SJSA1 (cell line): Measurements from ENCODE around the gene SPRYD3. TPM values are rescaled to one million over a fixed set of nuclear protein-coding genes. Genes with fewer than 3 reads are reported as not detected.

Experiments used
- DNase-seq, 2 experiments: peaks; one replicate each; pipeline ENCODE4 v3.0.0-alpha.2; 2015 to 2020; ENCODE audit warnings: low spot score in 2 of 2, low read depth in 1 of 2
- H3K27ac ChIP-seq: fragments of 250-450 bp; sonication (Bioruptor Pico); 2 replicates; pipeline ENCODE4 v1.5.1; 2020; ENCODE audit warnings: mild to moderate bottlenecking, moderate library complexity
- H3K27me3 ChIP-seq: fragments of 250-450 bp; sonication (Bioruptor Pico); replicated peaks from 2 replicates; pipeline ENCODE4 v1.5.1; 2020; ENCODE audit warnings: mild to moderate bottlenecking, moderate library complexity
- H3K36me3 ChIP-seq: fragments of 250-450 bp; sonication (Bioruptor Pico); 2 replicates; pipeline ENCODE4 v1.5.1; 2020; ENCODE audit warnings: mild to moderate bottlenecking
- H3K4me1 ChIP-seq: fragments of 250-450 bp; sonication (Bioruptor Pico); replicated peaks from 2 replicates; pipeline ENCODE4 v1.6.1; 2021; ENCODE audit warnings: mild to moderate bottlenecking
- H3K4me3 ChIP-seq: fragments of 250-450 bp; sonication (Bioruptor Pico); 2 replicates; pipeline ENCODE4 v1.5.1; 2020; ENCODE audit warnings: mild to moderate bottlenecking
- H3K9me3 ChIP-seq: fragments of 250-450 bp; sonication (Bioruptor Pico); replicated peaks from 2 replicates; pipeline ENCODE4 v1.5.1; 2020; ENCODE audit warnings: mild to moderate bottlenecking
- total RNA-seq: library from RNA; depleted of rRNA; stranded (reverse); fragments of >200 nt; shearing (Covaris generic); gene quantifications from 2 replicates; pipeline ENCODE4 v1.2.3, GENCODE V29; 2014

Gene SPRYD3
- total RNA-seq, 1 experiment from 2014 or later = 18.3 TPM

DNA sequence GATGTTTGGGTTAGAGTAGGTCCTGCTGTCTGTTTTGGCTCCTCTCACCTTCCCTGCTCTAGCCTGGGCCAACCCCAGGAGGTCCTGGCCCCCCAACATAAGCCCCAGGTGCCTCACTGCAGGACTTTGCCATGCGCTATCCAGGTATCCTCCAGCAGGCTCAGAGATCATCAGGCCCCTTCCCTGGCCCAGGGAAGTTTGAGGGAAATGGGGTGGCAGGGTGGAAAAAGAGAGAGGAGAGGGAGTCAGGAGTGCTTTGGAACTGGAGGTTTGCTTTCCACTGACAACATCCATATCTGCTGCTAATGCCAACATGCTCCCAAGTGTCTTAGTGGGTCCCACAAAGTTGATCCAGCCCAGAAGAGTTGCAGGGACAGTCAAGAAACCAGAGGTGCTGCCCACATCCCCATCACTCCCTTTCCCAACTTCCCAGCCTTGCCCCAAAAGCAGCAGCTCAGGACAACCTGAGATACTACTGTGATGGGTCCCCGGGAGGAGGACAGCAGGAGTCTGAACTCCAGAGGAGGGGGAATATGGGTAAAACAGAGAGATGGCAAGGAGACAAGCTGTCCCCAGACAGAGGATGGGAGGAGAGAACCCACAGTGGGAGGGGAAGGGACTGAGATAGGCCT lies 28.6 kb downstream of the SPRYD3 start:
- no peaks in the 10 kb centered on the region for H3K36me3 ChIP-seq
- H3K4me3 ChIP-seq = peak overlapping the region; percentile 36
- H3K27me3 ChIP-seq = no peaks in the 10 kb centered on the region
- H3K9me3 ChIP-seq = no peaks in the 10 kb centered on the region
- H3K27ac ChIP-seq = peak overlapping the region; percentile 27; the same call in 1 of the 2 replicates
- DNase-seq = peak in 1 of 2 experiments; percentile 24
- peaks cover 70% of the 10 kb centered on the region for H3K4me1 ChIP-seq

DNA sequence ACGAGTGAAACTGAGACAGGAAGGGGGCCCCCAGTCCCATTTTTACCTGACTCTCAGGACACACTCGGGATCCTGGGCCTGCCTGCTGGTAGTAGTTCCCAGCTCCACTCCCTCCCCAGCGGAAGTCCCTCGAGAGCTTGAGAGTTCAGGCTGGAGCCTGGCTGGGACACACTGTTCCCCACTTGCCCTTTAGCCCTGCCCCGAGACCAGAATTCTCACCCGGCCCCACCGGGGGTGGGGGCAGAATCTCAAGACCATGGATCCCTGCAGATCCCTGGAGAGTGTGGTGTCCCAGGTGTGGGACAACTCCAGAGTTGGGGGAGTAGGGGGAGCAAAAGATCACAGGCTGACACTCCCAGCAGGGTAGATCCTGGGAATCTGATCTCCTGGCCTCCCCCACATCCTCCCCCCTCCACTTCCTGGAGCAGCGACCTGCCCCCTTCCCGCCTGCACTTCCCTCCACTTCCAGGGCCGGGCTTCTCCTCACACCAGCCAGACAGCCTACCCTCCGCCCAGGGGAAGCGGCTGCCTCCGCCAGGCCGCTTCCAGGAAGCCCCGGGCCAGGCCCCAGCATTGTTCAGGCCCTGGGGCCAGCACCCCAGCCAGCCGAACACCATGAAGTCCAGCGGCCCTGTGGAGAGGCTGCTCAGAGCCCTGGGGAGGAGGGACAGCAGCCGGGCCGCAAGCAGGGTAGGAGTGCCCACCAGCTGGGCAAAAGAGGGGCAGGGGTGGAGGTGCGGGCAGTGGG lies 29.4 kb downstream of the SPRYD3 start, which contains the start of gene TNS2:
TSS of gene TNS2 (plus strand) at position 495 of the 748 bp plus-strand sequence. CDS start at position 616, 121 bp downstream.
- peak within 1 kb of the TSS; percentile 36 for H3K4me3 ChIP-seq
- H3K36me3 ChIP-seq = no peaks in the 10 kb centered on the region
- peak in 1 of 2 experiments; percentile 29 for DNase-seq
- H3K9me3 ChIP-seq = no peaks in the 10 kb centered on the region
- H3K4me1 ChIP-seq = peaks cover 73% of the 10 kb centered on the region
- peak within 1 kb of the TSS; percentile 27; the same call in 1 of the 2 replicates for H3K27ac ChIP-seq
- H3K27me3 ChIP-seq = no peaks in the 10 kb centered on the region

DNA sequence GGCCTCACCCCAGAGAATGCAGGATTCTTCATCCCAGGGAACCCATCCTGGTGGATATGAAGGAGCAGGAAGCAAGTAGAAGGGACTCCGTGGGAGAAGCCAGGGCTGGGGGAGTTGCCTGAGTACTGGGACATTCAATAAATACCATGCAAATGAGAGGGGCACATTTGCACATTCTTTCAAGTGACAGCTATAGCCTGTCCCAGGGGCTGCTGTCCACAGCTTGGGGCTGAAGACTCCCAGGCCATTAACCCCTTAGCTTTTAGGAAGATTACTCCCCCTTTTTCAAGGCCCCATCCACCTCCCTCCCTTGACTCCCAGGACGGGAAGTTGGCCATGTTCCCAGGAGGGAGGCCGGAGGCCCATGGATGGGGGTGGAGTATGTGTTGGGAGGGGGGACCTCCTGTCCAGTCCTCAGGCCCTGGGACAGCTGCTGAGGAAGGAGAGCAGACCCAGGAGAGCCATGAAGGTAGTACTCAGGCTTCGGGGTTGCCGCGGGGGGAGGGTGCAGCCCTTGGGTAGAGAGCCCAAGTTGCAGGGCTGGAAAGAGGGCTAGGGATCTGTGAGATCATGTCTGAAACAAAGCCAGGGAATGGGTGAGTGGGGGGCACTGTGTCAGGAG lies 30.3 kb downstream of the SPRYD3 start:
- peak overlapping the region; percentile 90 for H3K27ac ChIP-seq
- H3K4me1 ChIP-seq = peaks cover 73% of the 10 kb centered on the region
- H3K27me3 ChIP-seq = no peaks in the 10 kb centered on the region
- no peaks in the 10 kb centered on the region for H3K36me3 ChIP-seq
- peak; percentile 41 to 52 for DNase-seq
- no peaks in the 10 kb centered on the region for H3K9me3 ChIP-seq
- no peak overlapping the region for H3K4me3 ChIP-seq

DNA sequence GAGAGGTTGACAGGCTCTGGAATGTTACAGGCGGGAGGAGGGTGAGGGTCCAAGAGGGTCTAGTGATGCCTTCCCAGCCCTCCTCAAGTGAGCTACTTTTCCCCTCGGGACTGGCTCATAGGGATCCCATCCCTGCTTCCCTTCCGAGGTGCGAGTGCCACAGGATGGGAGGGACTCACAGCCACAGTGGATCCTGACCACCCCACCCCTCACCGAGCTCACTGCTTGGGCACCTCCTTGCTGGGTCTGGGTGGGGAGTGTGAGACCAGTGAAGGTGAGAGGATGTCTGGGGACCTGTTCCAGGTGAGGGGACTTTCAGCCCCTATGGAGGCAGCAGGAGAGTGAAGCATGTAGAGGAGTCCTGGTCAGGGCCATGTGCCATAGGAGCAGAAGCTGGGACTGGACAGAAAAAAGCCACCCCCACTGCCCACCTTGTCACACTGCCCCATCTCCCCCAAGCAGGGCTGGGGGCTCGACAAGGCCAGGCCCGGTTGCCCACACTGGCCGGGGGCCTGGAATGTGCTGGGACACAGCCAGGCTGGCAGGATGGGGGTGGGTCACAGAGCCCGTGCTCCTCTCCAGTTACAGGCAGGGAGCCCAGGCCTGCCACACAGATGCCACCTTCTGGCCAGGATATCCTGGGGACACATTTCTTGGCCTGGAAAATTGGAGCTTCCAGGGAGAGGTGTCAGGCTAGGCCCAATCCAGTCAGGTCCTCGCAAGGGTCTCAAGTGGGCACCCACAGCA lies 31.0 kb downstream of the SPRYD3 start:
- Histone ChIP-seq H3K27ac (peak overlapping the region; percentile 90), H3K27me3 (no peaks in the 10 kb centered on the region), H3K4me1 (peaks cover 73% of the 10 kb centered on the region), H3K4me3 (peak overlapping the region; percentile 47), H3K36me3 (peaks cover 5% of the 10 kb centered on the region), H3K9me3 (no peaks in the 10 kb centered on the region)
- peak in 1 of 2 experiments; percentile 62 for DNase-seq

DNA sequence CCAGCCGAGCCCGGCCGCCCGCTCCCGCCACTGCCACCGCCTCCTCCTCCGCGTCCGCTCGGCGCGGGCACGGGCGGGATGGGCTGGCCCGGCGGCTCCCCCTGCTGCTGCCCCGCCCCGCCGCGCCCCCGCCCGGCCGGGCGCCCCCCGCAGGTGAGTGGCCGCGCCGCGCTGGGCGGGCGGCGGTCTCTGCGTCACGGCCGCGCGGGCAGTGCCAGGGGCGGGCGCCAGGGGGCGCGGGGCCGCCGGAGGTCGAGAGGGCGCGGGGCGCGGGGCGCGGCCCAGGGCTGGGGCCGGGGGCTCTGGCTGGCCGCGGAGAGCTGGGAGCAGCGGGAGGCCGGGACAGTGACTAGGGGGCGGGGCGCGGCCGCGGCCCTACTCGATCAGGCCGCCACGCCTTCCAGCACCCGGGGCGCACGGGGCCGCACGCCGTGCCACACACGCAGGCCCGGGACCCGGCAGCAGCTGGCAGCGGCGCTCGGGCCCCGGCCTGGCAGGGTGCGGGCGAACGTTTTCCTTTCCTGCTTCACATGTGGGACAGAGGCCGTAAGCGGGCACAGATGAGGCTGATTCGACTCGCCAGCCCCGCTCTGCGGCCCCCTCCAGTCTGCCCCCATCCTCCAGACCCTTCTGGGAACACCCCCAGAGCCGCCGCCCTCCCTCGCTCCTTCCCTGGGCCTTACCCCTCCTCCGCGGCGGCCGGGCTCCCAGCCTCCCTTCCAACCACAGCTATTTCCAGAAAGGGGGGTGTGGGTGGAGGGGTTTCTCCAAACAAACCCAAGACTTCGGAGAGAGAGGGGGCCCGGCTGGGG lies 31.8 kb downstream of the SPRYD3 start:
- H3K36me3 ChIP-seq = peaks cover 13% of the 10 kb centered on the region

DNA sequence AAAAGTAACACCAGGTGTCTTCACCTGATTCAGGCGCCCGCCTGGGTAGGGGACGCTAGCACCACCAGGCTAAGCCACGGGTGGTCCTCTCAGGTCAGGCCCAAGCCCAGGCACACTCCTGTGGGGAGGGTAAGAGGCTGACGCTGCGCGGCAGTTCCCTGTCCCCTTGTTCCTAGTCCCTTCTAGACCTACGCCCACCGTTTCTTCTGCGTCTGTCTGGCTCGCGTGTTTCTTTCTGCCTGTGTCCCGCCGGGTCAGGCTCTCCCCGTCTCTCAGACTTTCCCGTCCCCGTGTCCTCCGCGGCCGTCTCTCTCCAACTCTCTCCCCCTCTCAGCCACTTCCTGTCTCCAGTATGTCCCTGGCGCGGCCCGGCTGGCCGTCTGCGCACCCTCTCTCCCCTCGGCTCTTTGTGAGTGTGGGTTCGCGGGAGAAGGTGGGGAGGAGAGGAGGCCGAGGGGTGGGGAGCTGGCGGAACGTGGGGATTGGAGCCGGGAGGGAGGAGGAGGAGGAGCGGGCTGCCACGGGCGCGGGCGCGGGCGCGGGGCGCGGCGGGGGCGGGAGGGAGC lies 32.5 kb downstream of the SPRYD3 start:
- Histone ChIP-seq H3K27me3 (no peaks in the 10 kb centered on the region), H3K27ac (peak overlapping the region; percentile 72), H3K4me3 (peak overlapping the region; percentile 47), H3K36me3 (peaks cover 16% of the 10 kb centered on the region), H3K9me3 (no peaks in the 10 kb centered on the region), H3K4me1 (peaks cover 60% of the 10 kb centered on the region)
- DNase-seq = peak; percentile 81 to 90

More for the DNA sequence above, 31.8 kb downstream of the SPRYD3 start:
- H3K9me3 ChIP-seq = no peaks in the 10 kb centered on the region
- H3K27me3 ChIP-seq = no peaks in the 10 kb centered on the region
- H3K4me3 ChIP-seq = peak overlapping the region; percentile 47
- peaks cover 67% of the 10 kb centered on the region for H3K4me1 ChIP-seq
- peak overlapping the region; percentile 90 for H3K27ac ChIP-seq
- peak; percentile 87 for DNase-seq

DNA sequence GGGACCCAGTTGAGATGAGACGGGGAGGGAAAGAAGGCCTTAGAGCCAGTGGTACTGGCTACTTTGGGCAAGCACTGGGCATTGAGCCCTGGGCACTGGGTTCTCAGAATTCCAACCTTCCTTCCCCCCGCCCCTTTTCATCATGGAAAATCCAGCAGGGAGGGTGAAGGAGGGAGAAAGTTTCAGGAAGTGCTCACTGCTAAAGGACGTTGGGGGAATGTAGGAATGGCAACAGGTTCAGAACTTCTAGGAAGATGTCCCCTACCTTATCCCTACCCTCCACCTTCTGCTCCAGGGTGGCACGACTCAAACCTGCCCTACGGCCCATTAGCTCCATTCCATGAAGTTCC lies 33.5 kb downstream of the SPRYD3 start:
- no peak for DNase-seq
- H3K27me3 ChIP-seq = no peaks in the 10 kb centered on the region
- peak overlapping the region; percentile 72; the same call in 1 of the 2 replicates for H3K27ac ChIP-seq
- peaks cover 16% of the 10 kb centered on the region for H3K36me3 ChIP-seq
- no peak overlapping the region for H3K4me3 ChIP-seq
- H3K4me1 ChIP-seq = peaks cover 50% of the 10 kb centered on the region
- no peaks in the 10 kb centered on the region for H3K9me3 ChIP-seq

DNA sequence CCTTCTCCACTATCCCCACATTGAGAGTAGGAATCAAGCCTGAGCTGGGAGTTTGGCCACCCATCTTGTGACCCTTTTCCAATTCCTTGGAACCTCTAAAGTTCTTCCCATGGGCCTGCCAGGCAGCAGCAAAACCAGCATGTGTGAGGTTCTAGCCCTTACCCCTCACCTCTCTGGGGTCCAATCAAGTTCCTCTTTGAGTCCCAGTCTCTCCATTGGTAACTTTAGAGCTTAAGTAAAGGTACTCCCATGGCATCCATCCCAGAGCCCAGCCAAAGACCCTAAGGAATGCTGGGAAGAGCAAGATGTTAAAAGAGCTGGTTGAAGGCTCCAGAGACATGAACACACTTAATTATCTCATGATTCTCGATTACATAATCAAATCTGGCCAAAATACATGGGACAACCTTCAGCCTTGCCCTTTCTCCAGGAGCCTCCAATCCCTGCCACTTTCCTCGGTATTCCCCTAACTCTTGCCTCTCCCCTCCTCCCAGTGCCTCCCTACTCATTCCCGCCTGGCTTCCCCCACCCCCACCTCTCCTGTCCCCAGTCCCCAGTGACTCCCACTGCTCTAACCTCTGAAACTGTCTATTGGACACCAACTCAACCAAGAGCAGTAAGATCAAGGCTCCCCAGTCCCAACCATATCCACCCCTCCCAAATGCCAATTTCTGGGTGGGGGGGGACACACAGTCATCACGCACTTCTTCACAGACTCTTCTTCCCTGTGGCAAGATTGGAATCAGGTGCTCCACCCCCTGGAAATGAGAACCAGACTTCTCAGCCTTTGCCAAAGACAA lies 34.1 kb downstream of the SPRYD3 start:
- no peak for DNase-seq
- Histone ChIP-seq H3K4me1 (peaks cover 44% of the 10 kb centered on the region), H3K36me3 (peaks cover 19% of the 10 kb centered on the region), H3K27me3 (no peaks in the 10 kb centered on the region), H3K27ac (no peak overlapping the region), H3K9me3 (no peaks in the 10 kb centered on the region), H3K4me3 (no peak overlapping the region)

DNA sequence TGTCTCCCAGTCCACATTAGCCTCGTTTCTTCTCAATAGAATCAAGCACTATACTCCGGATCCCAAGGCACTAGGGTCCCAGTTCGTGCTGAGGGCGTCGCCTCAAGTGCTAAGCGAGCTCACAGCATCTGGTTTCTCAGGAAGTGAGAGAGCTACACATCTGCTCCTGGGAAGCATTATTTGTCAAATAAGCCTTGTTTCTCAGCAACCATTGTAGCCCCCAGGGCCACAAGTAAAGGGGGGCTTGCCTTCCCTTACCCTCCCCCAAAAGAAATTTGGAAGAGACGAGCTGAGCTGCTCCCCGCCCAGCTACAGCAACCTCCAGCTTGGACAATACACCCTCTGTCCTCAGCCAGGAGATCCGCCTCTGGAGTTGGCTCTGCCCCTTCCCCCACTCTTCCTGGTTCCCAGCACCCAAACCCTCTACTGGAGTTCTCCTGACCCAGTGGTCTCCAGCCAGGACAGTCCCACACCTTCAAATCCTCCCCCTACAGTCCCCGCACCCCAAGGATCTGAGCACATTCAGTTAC lies 35.1 kb downstream of the SPRYD3 start:
- Histone ChIP-seq H3K9me3 (no peaks in the 10 kb centered on the region), H3K4me3 (no peak overlapping the region), H3K36me3 (peaks cover 29% of the 10 kb centered on the region), H3K4me1 (peaks cover 34% of the 10 kb centered on the region), H3K27ac (no peak overlapping the region), H3K27me3 (no peaks in the 10 kb centered on the region)
- no peak for DNase-seq

DNA sequence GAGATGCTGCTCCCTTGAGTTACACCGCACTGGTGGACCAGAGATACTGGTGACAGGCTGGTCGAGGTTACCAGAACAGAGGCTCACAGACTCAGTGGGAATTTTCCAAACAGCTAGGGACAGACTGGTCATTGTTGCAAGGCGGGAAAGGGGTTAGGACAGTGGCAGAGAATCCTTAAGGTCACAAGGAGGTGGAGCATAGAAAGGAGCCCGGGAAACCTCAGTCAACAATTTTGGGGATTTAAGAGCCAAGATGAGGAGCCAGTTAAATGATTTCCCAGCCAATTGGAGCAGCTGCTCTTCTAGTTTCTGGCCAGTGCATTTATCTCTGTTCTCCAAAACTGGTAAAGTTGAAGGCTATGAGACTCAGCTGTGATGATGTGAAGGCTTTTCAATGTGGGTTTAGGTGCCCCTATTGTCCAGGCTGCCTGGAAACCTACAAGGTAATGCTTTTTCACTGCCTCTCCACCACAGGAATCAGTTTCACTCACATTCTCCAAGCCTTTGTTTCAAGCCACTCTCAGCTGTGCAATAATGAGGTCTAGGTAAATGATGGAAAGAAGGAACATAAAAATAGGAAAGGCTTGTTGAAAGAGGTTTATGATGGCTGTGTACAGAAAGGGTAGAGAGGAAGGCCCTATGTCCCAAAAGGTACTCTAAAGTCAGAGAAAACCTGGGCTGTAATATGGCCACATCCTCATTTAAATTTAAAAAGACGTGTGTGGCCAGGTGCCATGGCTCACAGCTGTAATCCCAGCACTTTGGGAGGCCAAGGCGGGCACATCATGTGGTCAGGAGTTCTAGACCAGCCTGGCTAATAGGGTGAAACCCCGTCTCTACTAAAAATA lies 36.4 kb downstream of the SPRYD3 start:
- peaks cover 42% of the 10 kb centered on the region for H3K36me3 ChIP-seq
- H3K27me3 ChIP-seq = no peaks in the 10 kb centered on the region
- no peak overlapping the region for H3K27ac ChIP-seq
- no peaks in the 10 kb centered on the region for H3K9me3 ChIP-seq
- no peak for DNase-seq
- H3K4me3 ChIP-seq = no peak overlapping the region
- peaks cover 21% of the 10 kb centered on the region for H3K4me1 ChIP-seq

DNA sequence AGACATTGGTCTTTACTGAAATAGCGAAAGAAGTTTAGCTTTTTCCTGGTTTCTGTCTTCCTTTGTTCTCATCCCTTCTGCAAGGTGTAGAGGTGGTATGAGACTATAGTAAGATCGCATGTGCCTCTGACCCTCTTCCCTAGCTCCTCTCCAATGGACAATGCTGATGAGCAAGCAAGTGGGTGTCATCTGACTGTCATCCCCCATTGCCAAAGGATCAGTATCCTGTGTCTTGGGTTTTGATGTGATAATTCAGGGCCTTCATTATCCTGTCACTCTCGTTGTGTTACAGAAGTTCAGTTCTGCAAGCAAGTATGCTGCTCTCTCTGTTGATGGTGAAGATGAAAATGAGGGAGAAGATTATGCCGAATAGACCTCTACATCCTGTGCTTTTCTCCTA lies 39.3 kb downstream of the SPRYD3 start:
- no peaks in the 10 kb centered on the region for H3K4me1 ChIP-seq
- no peaks in the 10 kb centered on the region for H3K9me3 ChIP-seq
- no peak overlapping the region for H3K27ac ChIP-seq
- H3K27me3 ChIP-seq = no peaks in the 10 kb centered on the region
- H3K4me3 ChIP-seq = no peak overlapping the region
- no peak for DNase-seq
- H3K36me3 ChIP-seq = peaks cover 70% of the 10 kb centered on the region
